Smooth muscle cell (in vitro differentiated cells): Measurements from ENCODE around the gene NDST3. TPM values are rescaled to one million over a fixed set of nuclear protein-coding genes. Genes with fewer than 3 reads are reported as not detected.
A peak's percentile ranks its signal among the peaks of the same experiment; 100 is the strongest.

ENCODE experiments used
- DNase-seq: peaks from one replicate; lab custom pipeline; 2025; ENCODE audit not compliant: unreplicated experiment; lab: John Stamatoyannopoulos, UW
- H2AFZ ChIP-seq: fragments of 200-600 bp; sonication (generic); 2 replicates; pipeline ENCODE4 v1.6.0; 2016; ENCODE audit warnings: antibody characterized with exemption, low read depth, mild to moderate bottlenecking
- H3F3A ChIP-seq: fragments of 200-600 bp; sonication (generic); 2 replicates; pipeline ENCODE4 v1.6.0; 2017; ENCODE audit warnings: antibody characterized with exemption, low read depth
- H3K27ac ChIP-seq: fragments of 200-600 bp; sonication (generic); 2 replicates; pipeline ENCODE4 v1.5.1; 2016; ENCODE audit warnings: low read depth, mild to moderate bottlenecking
- H3K27me3 ChIP-seq: fragments of 200-600 bp; sonication (generic); 2 replicates; pipeline ENCODE4 v1.6.1; 2016; ENCODE audit warnings: low read depth, mild to moderate bottlenecking
- H3K36me3 ChIP-seq: fragments of 200-600 bp; sonication (generic); 2 replicates; pipeline ENCODE4 v1.5.1; 2016; ENCODE audit warnings: low read depth
- H3K4me1 ChIP-seq: fragments of 200-600 bp; sonication (generic); 2 replicates; pipeline ENCODE4 v1.5.1; 2016; ENCODE audit warnings: low read depth
- H3K4me2 ChIP-seq: fragments of 200-600 bp; sonication (generic); 2 replicates; pipeline ENCODE4 v1.6.0; 2016; ENCODE audit warnings: mild to moderate bottlenecking
- H3K4me3 ChIP-seq: fragments of 200-600 bp; sonication (generic); 2 replicates; pipeline ENCODE4 v1.5.1; 2016; ENCODE audit warnings: mild to moderate bottlenecking
- H3K79me2 ChIP-seq: fragments of 200-600 bp; sonication (generic); 2 replicates; pipeline ENCODE4 v1.6.0; 2016; ENCODE audit warnings: low read depth, mild to moderate bottlenecking
- H3K9ac ChIP-seq: fragments of 200-600 bp; sonication (generic); 2 replicates; pipeline ENCODE4 v1.6.0; 2016; ENCODE audit warnings: low read depth
- H3K9me3 ChIP-seq: fragments of 200-600 bp; sonication (generic); replicated peaks from 2 replicates; pipeline ENCODE4 v1.5.1; 2016; ENCODE audit warnings: low read depth
- H4K20me1 ChIP-seq: fragments of 200-600 bp; sonication (generic); 2 replicates; pipeline ENCODE4 v1.6.0; 2016; ENCODE audit warnings: low read depth
- CTCF ChIP-seq: fragments of 200-600 bp; sonication (generic); IDR thresholded peaks from 2 replicates; pipeline ENCODE4 v1.5.1; 2017; ENCODE audit warnings: borderline replicate concordance, mild to moderate bottlenecking, antibody characterized with exemption; ENCODE audit not compliant: insufficient read depth, poor library complexity, severe bottlenecking
- WGBS: methylation state at CpG from one replicate; pipeline ENCODE4 v1.1.7; 2016; ENCODE audit warnings: low lambda C conversion rate; 5-methylcytosine and 5-hydroxymethylcytosine counted together
- polyA plus RNA-seq: library from polyadenylated mRNA; unstranded; fragments of >200 nt; fragmentation: Nextera tagmentation; extraction: Ambion mirVana; gene quantifications from 2 replicates; pipeline ENCODE4 v1.2.1, GENCODE V29; 2016
- total RNA-seq: library from RNA; depleted of rRNA; stranded (reverse); fragments of >200 nt; gene quantifications from 2 replicates; pipeline ENCODE4 v1.2.3, GENCODE V29; 2014

The NDST3 gene
- total and polyA plus RNA-seq, 2 experiments from 2014 or later: 0.13 TPM; not detected in 1

DNA sequence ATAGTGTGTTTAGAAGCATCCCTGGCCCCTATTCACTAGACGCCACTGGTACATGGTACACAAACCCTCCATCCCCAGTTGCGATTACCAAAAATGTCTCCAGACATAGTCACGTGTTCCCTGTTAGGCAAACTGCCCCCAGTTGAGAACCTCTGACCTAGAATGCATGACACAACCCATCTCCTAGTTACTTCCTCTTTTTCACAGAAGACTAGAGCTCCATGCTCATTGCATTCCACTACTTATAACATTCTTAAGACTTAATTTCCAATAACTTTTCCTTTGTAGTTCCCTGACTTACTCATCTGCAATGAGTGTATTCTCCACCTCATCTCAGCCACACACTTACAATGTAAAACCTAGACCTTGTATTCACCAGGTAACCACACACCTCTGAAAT is 249.9 kb downstream of the NDST3 start:
- H3K27ac ChIP-seq: no peak overlapping the region
- peaks cover 18% of the 10 kb centered on the region for H3K4me1 ChIP-seq
- H3K4me3 ChIP-seq: no peak overlapping the region
- H2AFZ ChIP-seq: no peak overlapping the region
- no peaks in the 10 kb centered on the region for H3K9me3 ChIP-seq
- H3K4me2 ChIP-seq: no peak overlapping the region
- WGBS: 91% methylated on average over 3 of the region's 3 CpGs
- no peak for DNase-seq
- H3F3A ChIP-seq: peaks cover 20% of the 10 kb centered on the region
- peaks cover 9% of the 10 kb centered on the region for H4K20me1 ChIP-seq
- no peaks in the 10 kb centered on the region for H3K27me3 ChIP-seq
- no peaks in the 10 kb centered on the region for H3K36me3 ChIP-seq
- H3K9ac ChIP-seq: no peak overlapping the region
- no peak for TF ChIP-seq CTCF
- peaks cover 6% of the 10 kb centered on the region for H3K79me2 ChIP-seq

- Histone ChIP-seq H3K27ac (no peak overlapping the region), H3K27me3 (no peaks in the 10 kb centered on the region), H3K9me3 (no peaks in the 10 kb centered on the region), H3K36me3 (no peaks in the 10 kb centered on the region), H3K4me2 (no peak overlapping the region), H3K4me1 (peaks cover 4% of the 10 kb centered on the region), H3K9ac (no peak overlapping the region), H3K4me3 (no peak overlapping the region), H3F3A (peaks cover 14% of the 10 kb centered on the region), H4K20me1 (no peaks in the 10 kb centered on the region), H2AFZ (no peak overlapping the region), H3K79me2 (no peaks in the 10 kb centered on the region)
- WGBS: 97% methylated on average over 4 of the region's 4 CpGs
- TF ChIP-seq CTCF: no peak
- DNase-seq: no peak
These were observed 251.6 kb downstream of the NDST3 start for GRCh38 chr4:118285931-118286330.

DNA sequence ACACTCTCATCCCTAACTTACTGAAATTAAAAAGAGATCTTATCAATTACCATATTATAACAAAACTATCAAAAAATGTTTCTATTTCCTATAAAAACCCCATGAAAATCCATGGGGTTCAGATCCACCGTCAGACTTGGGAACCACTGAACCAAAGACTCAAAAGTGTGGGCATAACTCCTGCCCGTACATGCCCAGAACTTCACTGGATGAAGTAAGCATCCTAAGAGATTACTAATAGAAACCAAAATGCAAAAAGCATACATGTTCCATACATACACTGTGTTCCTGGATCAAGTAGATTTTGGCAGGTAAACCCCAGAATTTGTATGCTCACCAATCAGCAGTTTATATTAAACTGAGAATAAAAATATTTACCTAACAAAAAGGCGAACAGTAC is 252.4 kb downstream of the NDST3 start:
- Histone ChIP-seq H3K79me2 (no peaks in the 10 kb centered on the region), H3K9me3 (no peaks in the 10 kb centered on the region), H4K20me1 (no peaks in the 10 kb centered on the region), H3K4me3 (no peak overlapping the region), H3K4me2 (no peak overlapping the region), H3K27me3 (no peaks in the 10 kb centered on the region), H2AFZ (no peak overlapping the region), H3K36me3 (no peaks in the 10 kb centered on the region), H3F3A (peaks cover 7% of the 10 kb centered on the region), H3K9ac (no peak overlapping the region), H3K27ac (no peak overlapping the region), H3K4me1 (no peaks in the 10 kb centered on the region)
- TF ChIP-seq CTCF: no peak
- 91% methylated on average over 3 of the region's 3 CpGs for WGBS
- no peak for DNase-seq

GRCh38 chr4:118287711-118288451 is 253.6 kb downstream of the NDST3 start:
- Histone ChIP-seq H3K27ac (peak overlapping the region; percentile 77), H3K4me1 (no peaks in the 10 kb centered on the region)
- no peak for TF ChIP-seq CTCF

More at GRCh38 chr4:118287711-118288451, 253.6 kb downstream of the NDST3 start:
- Histone ChIP-seq H3K79me2 (no peaks in the 10 kb centered on the region), H3K4me3 (no peak overlapping the region), H3K27me3 (no peaks in the 10 kb centered on the region), H3K9me3 (no peaks in the 10 kb centered on the region), H3F3A (peaks cover 5% of the 10 kb centered on the region), H3K36me3 (no peaks in the 10 kb centered on the region), H3K9ac (no peak overlapping the region), H4K20me1 (no peaks in the 10 kb centered on the region), H3K4me2 (peak overlapping the region; percentile 60), H2AFZ (no peak overlapping the region)
- DNase-seq: no peak
- 54% methylated on average over 2 of the region's 2 CpGs for WGBS
